Caco-2 (cell line): Measurements from ENCODE around the gene FBXL7. TPM values are rescaled to one million over a fixed set of nuclear protein-coding genes. Genes with fewer than 3 reads are reported as not detected.

ENCODE experiments used
- BruUV-seq: library from RNA; stranded (reverse); fragments of 400-500 nt; replicated peaks from 2 replicates; lab custom pipeline; 2021; lab: Mats Ljungman, UMichigan
- CTCF ChIA-PET: fragments of 300-600 bp; sonication (Branson Sonifier 250); formaldehyde crosslinking; loops from one replicate; lab custom pipeline; 2022; ENCODE audit warnings: antibody characterized with exemption; lab: Charles Lee
- POLR2A ChIA-PET: fragments of 300-600 bp; sonication (Branson Sonifier 250); formaldehyde crosslinking; loops from one replicate; lab custom pipeline; 2022; ENCODE audit warnings: antibody characterized with exemption; lab: Charles Lee
- DNase-seq, 2 experiments: peaks; one replicate each; pipeline versions ENCODE4 v3.0.0 to v3.0.0-alpha.2; 2020 to 2022
- H3K27me3 ChIP-seq: replicated peaks from 2 replicates; pipeline ENCODE4 v1.6.0; 2011; ENCODE audit warnings: low read length; ENCODE audit not compliant: control insufficient read depth, insufficient read depth
- H3K36me3 ChIP-seq: 2 replicates; pipeline ENCODE4 v1.5.1; 2011; ENCODE audit warnings: low read length; ENCODE audit not compliant: control insufficient read depth, insufficient read depth
- H3K4me1 ChIP-seq: fragments of 250-450 bp; sonication (Bioruptor Pico); 2 replicates; pipeline ENCODE4 v1.5.1; 2020; ENCODE audit warnings: mild to moderate bottlenecking
- H3K4me3 ChIP-seq: 2 replicates; pipeline ENCODE4 v1.5.1; 2011; ENCODE audit warnings: low read depth, mild to moderate bottlenecking, control low read depth, low read length
- H3K9me3 ChIP-seq: fragments of 250-450 bp; sonication (Bioruptor Pico); 2 replicates; pipeline ENCODE4 v1.5.1; 2020; ENCODE audit warnings: mild to moderate bottlenecking, moderate library complexity
- H3K27ac Mint-ChIP-seq: one replicate; pipeline ENCODE4 v1.8.0; 2022; ENCODE audit warnings: mixed read lengths; ENCODE audit not compliant: unreplicated experiment
- H3K27me3 Mint-ChIP-seq: one replicate; pipeline ENCODE4 v1.8.0; 2022; ENCODE audit warnings: mixed read lengths; ENCODE audit not compliant: insufficient read depth, unreplicated experiment
- H3K36me3 Mint-ChIP-seq: one replicate; pipeline ENCODE4 v1.8.0; 2022; ENCODE audit warnings: mild to moderate bottlenecking, mixed read lengths; ENCODE audit not compliant: insufficient read depth, unreplicated experiment
- H3K4me1 Mint-ChIP-seq: one replicate; pipeline ENCODE4 v1.8.0; 2022; ENCODE audit warnings: low read depth, mixed read lengths; ENCODE audit not compliant: unreplicated experiment
- H3K4me3 Mint-ChIP-seq: one replicate; pipeline ENCODE4 v1.8.0; 2022; ENCODE audit warnings: mild to moderate bottlenecking, moderate library complexity, mixed read lengths; ENCODE audit not compliant: unreplicated experiment
- H3K9me3 Mint-ChIP-seq: one replicate; pipeline ENCODE4 v1.8.0; 2022; ENCODE audit warnings: mixed read lengths; ENCODE audit not compliant: unreplicated experiment
- intact Hi-C: fragments of 100-400 bp; cut with micrococcal nuclease; formaldehyde crosslinking; loops from one replicate; pipeline ENCODE4 v1.10.0; 2022; ENCODE audit not compliant: unreplicated experiment
- total RNA-seq: library from RNA; stranded (reverse); gene quantifications from 2 replicates; pipeline ENCODE4 v1.2.3, GENCODE V29; 2022
- TF ChIP-seq, protein P1 (sequence below), 2 experiments: fragments of 200-600 bp in 1 of 2; IDR thresholded peaks; 1 replicate in 1 of 2; 2 replicates in 1 of 2; pipeline versions ENCODE4 v1.5.1 to v1.8.0; 2011 to 2022; ENCODE audit warnings: antibody characterized with exemption in 1 of 2, control low read depth in 1 of 2, inconsistent platforms in 1 of 2, low read depth in 1 of 2, low read length in 1 of 2, mild to moderate bottlenecking in 1 of 2, moderate library complexity in 1 of 2; ENCODE audit not compliant: insufficient read depth in 1 of 2, severe bottlenecking in 1 of 2, unreplicated experiment in 1 of 2

Gene FBXL7
- total RNA-seq, 1 experiment from 2014 or later: not detected

DNA sequence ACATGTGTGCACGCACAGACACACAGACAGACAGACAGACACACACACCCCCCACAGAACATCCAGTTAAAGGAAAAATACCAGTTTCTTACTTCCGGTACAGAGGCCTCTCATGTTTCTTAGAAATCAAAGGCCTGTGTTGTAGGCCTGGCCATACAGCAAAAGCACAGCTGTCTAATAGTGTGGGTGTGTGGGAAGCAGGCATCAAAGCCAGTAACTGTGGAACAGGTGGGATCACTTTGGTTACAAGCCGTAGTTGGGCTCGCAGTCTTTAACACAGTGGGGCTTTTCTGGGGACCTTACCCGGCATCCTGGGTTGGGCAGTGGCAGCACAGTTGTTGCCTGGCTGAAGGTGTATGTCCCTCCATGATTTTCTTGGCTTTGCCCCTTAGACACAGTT, 55.2 kb downstream of the FBXL7 start:
- DNase-seq: no peak
- no peaks in the 10 kb centered on the region for H3K36me3 ChIP-seq
- H3K4me3 ChIP-seq: no peak overlapping the region
- no TSS peak for BruUV-seq
- H3K9me3 ChIP-seq: no peaks in the 10 kb centered on the region
- ChIA-PET POLR2A (no interaction called here), CTCF (no interaction called here)
- intact Hi-C loops: no loop called here
- TF ChIP-seq, protein P1, sequence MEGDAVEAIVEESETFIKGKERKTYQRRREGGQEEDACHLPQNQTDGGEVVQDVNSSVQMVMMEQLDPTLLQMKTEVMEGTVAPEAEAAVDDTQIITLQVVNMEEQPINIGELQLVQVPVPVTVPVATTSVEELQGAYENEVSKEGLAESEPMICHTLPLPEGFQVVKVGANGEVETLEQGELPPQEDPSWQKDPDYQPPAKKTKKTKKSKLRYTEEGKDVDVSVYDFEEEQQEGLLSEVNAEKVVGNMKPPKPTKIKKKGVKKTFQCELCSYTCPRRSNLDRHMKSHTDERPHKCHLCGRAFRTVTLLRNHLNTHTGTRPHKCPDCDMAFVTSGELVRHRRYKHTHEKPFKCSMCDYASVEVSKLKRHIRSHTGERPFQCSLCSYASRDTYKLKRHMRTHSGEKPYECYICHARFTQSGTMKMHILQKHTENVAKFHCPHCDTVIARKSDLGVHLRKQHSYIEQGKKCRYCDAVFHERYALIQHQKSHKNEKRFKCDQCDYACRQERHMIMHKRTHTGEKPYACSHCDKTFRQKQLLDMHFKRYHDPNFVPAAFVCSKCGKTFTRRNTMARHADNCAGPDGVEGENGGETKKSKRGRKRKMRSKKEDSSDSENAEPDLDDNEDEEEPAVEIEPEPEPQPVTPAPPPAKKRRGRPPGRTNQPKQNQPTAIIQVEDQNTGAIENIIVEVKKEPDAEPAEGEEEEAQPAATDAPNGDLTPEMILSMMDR (IDR thresholded peaks at IDR 0.05; ENCODE audit: insufficient read depth in 1 of 2, low read depth in 1 of 2, low read length in 1 of 2, severe bottlenecking in 1 of 2, unreplicated experiment in 1 of 2): no peak
- no peaks in the 10 kb centered on the region for H3K4me1 Mint-ChIP-seq
- no peaks in the 10 kb centered on the region for H3K4me1 ChIP-seq
- H3K4me3 Mint-ChIP-seq: no peak overlapping the region
- no peak overlapping the region for H3K27ac Mint-ChIP-seq
- no peaks in the 10 kb centered on the region for H3K36me3 Mint-ChIP-seq
- H3K27me3 ChIP-seq: no peaks in the 10 kb centered on the region
- peaks cover 3% of the 10 kb centered on the region for H3K27me3 Mint-ChIP-seq
- H3K9me3 Mint-ChIP-seq: no peaks in the 10 kb centered on the region

DNA sequence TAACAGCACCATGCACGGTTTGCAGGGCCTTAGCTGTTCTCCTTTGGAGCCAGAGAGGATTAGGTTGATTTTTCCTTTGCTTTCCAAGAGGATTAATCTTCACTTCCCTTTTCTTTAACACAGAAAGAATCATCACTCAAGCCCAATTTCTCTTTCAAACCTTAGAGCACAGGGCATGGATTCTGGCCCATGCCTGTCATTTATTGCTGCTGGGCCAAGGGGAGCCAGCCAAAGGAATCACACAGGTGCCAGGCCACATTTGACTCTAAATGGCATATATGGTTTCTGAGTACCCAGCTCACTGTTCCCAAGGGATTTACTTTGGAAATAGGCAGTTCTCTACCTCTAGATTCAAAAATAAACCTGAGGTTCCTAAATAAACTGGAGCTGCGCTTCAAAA, 58.3 kb downstream of the FBXL7 start:
- TF ChIP-seq, protein P1 (IDR thresholded peaks at IDR 0.05; ENCODE audit: insufficient read depth in 1 of 2, low read depth in 1 of 2, low read length in 1 of 2, severe bottlenecking in 1 of 2, unreplicated experiment in 1 of 2): no peak
- Mint-ChIP-seq H3K27me3 (peaks cover 3% of the 10 kb centered on the region), H3K27ac (no peak overlapping the region), H3K9me3 (no peaks in the 10 kb centered on the region), H3K4me1 (no peaks in the 10 kb centered on the region), H3K4me3 (no peak overlapping the region), H3K36me3 (no peaks in the 10 kb centered on the region)
- BruUV-seq: no TSS peak
- POLR2A ChIA-PET: no interaction called here
- CTCF ChIA-PET: no interaction called here
- no peak for DNase-seq
- intact Hi-C loops: no loop called here
- no peaks in the 10 kb centered on the region for H3K36me3 ChIP-seq
- no peaks in the 10 kb centered on the region for H3K4me1 ChIP-seq
- H3K9me3 ChIP-seq: no peaks in the 10 kb centered on the region
- H3K27me3 ChIP-seq: no peaks in the 10 kb centered on the region
- no peak overlapping the region for H3K4me3 ChIP-seq

DNA sequence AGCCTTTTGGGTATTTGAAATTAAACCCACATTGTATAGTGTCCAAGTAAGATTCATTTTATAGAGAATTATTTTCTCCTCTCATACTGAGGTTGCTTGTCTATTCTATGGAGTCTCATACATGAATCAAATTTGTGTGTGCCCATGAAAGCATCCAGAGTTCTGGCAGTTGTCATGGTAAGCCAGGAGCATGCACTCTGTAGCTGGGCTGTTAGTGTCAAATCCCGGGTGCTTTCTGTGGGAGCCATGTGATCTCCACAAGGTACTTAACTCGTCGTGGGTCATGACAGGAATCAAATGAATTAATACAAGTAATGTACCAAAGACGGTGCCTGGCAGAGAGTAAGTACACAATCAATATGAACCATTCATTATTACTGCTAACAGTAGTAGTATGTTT, 58.7 kb downstream of the FBXL7 start:
- no peaks in the 10 kb centered on the region for H3K27me3 ChIP-seq
- H3K4me3 ChIP-seq: no peak overlapping the region
- no peak for DNase-seq
- H3K4me1 ChIP-seq: no peaks in the 10 kb centered on the region
- no peaks in the 10 kb centered on the region for H3K4me1 Mint-ChIP-seq
- H3K27ac Mint-ChIP-seq: no peak overlapping the region
- ChIA-PET CTCF (no interaction called here), POLR2A (no interaction called here)
- no TSS peak for BruUV-seq
- H3K27me3 Mint-ChIP-seq: peaks cover 3% of the 10 kb centered on the region
- H3K36me3 Mint-ChIP-seq: no peaks in the 10 kb centered on the region
- intact Hi-C loops: no loop called here
- no peak overlapping the region for H3K4me3 Mint-ChIP-seq
- no peaks in the 10 kb centered on the region for H3K9me3 ChIP-seq
- no peaks in the 10 kb centered on the region for H3K36me3 ChIP-seq
- no peaks in the 10 kb centered on the region for H3K9me3 Mint-ChIP-seq
- TF ChIP-seq, protein P1 (IDR thresholded peaks at IDR 0.05; ENCODE audit: insufficient read depth in 1 of 2, low read depth in 1 of 2, low read length in 1 of 2, severe bottlenecking in 1 of 2, unreplicated experiment in 1 of 2): no peak
